SHP77 (cell line): ENCODE data around the gene NOL6.
"Not testable (repeated sequence)": the region's sequence is repeated elsewhere in the genome, so short reads cannot be mapped to it uniquely, and the experiment has no call there.

Experiments used
- DNase-seq, 2 experiments: peaks; one replicate each; lab custom pipeline; 2025; lab: John Stamatoyannopoulos, UW

The NOL6 gene, protein sequence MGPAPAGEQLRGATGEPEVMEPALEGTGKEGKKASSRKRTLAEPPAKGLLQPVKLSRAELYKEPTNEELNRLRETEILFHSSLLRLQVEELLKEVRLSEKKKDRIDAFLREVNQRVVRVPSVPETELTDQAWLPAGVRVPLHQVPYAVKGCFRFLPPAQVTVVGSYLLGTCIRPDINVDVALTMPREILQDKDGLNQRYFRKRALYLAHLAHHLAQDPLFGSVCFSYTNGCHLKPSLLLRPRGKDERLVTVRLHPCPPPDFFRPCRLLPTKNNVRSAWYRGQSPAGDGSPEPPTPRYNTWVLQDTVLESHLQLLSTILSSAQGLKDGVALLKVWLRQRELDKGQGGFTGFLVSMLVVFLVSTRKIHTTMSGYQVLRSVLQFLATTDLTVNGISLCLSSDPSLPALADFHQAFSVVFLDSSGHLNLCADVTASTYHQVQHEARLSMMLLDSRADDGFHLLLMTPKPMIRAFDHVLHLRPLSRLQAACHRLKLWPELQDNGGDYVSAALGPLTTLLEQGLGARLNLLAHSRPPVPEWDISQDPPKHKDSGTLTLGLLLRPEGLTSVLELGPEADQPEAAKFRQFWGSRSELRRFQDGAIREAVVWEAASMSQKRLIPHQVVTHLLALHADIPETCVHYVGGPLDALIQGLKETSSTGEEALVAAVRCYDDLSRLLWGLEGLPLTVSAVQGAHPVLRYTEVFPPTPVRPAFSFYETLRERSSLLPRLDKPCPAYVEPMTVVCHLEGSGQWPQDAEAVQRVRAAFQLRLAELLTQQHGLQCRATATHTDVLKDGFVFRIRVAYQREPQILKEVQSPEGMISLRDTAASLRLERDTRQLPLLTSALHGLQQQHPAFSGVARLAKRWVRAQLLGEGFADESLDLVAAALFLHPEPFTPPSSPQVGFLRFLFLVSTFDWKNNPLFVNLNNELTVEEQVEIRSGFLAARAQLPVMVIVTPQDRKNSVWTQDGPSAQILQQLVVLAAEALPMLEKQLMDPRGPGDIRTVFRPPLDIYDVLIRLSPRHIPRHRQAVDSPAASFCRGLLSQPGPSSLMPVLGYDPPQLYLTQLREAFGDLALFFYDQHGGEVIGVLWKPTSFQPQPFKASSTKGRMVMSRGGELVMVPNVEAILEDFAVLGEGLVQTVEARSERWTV

GRCh38 chr9:33473643-33474352 is at the start of gene NOL6:
TSS of gene NOL6 (minus strand) at chr9:33473924. CDS start at chr9:33473842, 82 bp downstream.
- DNase-seq, result peak; percentile 94 to 96

- not testable (repeated sequence) for DNase-seq
These were observed 48.1 kb upstream of the NOL6 start for GRCh38 chr9:33521861-33522260.

DNA sequence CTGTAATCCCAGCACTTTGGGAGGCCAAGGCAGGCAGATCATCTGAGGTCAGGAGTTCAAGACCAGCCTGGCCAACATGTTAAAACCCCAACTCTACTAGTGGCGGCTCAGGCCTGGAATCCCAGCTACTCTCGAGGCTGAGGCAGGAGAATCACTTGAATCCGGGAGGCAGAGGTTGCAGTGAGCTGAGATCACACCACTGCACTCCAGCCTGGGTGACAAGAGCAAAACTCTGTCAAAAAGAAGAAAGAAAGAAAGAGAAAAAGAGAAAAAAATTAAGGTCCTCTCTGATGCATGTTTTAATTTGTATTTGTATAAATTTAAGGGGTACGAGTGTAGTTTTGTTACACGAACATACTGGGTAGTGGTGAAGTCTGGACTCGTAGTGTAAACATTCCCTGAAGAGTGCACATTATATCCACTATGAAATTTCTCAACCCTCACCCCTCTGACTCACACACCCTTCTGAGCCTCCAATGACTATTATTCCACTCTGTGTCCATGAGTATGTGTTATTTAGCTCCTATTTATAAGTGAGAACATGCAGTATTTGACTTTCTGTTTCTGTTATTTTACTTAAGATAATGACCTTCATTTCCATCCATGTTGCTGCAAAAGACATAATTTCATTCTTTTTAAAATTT is 44.3 kb upstream of the NOL6 start:
- not testable (repeated sequence) for DNase-seq

- no peak for DNase-seq
These were observed 43.6 kb upstream of the NOL6 start for GRCh38 chr9:33517373-33517772.

DNA sequence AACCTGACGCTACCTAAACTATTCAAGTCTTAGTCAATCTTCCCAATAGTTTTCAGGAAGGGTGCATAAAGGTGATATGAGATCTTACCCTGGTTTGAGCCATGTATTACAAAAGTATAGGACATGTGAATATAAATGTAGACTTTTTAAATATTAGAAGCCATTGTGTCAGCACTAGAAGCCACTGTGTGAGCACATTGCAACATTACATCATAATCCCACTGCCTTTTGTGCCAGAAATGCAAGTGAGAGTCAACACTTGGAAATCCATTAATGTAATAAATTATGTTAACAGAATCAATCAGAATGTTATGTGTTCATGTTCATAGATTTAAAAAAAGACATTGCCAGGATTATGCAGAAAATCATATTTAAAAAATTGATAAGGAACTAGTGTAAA is 42.7 kb upstream of the NOL6 start:
- not testable (repeated sequence) for DNase-seq

DNA sequence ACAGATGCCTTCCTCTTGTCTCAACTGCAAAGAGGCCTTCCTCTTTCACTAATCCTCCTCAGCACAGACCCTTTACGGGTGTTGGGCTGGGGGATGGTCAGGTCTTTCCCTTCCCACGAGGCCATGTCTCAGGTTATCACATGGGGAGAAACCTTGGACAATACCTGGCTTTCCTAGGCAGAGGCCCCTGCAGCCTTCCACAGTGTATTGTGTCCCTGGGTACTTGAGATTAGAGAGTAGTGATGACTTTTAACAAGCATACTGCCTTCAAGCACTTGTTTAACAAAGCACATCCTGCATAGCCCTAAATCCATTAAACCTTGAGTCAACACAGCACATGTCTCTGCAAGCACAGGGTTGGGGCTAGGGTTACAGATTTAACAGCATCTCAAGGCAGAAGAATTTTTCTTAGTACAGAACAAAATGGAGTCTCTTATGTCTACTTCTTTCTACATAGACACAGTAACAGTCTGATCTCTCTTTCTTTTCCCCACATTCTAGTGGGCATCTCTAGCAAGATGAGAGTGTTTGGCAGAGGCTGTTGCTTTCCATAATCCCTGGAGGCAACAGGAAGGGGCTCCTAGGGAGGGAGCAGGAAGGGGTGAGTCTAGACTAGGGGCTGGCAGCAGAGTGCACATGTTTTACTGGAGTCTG is 41.7 kb upstream of the NOL6 start:
- DNase-seq, result not testable (repeated sequence)

- DNase-seq, result not testable (repeated sequence)
These were observed 38.8 kb upstream of the NOL6 start for GRCh38 chr9:33512535-33512934.

DNA sequence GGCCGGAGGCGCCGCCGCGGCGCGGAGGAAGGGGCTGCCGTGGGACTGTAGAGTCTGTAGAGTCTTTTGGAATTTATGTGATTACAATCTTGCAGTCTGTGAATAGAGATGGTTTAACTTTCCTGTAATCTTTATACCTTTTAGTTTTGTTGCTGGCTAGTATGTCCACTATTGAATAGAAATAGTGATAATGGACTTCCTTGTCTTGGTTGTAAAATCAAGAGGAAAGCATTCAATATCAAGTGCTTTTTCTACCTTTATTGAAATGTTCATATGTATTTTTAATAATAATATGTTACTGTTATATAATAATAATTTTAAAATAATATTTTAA is 37.4 kb upstream of the NOL6 start:
- not testable (repeated sequence) for DNase-seq

GRCh38 chr9:33510262-33511183 is 36.8 kb upstream of the NOL6 start:
- DNase-seq, result peak in 1 of 2 experiments; percentile 32

DNA sequence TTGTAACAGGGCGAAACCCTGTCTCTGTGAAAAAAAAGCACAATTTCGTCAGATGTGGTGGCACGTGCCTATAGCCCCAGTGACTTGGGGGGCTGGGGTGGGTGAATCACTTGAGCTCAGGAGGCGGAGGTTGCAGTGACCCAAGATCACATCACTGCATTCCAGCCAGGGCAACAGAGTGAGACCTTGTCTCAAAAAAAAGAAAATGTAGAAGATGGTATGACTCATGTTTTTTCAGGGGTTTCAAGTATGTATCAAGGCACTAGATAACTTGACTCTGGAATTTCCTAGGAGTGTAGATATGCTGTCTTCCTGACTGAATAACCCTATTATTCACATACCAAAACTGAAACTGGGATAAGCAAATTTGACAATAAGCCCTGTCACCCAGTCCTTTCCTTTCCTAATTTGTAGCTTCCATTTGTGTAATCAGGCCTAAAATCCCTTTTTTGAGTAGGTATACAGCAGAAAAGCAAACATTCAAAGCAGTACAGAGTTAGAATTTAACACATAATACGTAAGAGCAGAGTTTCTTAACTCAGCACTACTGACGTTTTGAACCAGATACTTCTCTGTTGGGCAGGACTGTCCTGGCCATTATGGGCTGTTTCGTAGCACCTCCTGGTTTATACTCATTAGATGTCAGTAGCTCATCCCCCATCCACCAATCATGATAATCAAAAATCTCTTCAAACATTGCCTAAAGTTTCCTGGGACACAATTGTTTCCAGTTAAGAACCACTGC is 33.1 kb upstream of the NOL6 start:
- DNase-seq, result no peak

GRCh38 chr9:33498387-33498786 is 24.7 kb upstream of the NOL6 start:
- DNase-seq, result no peak

- not testable (repeated sequence) for DNase-seq
These were observed 20.1 kb upstream of the NOL6 start for GRCh38 chr9:33493819-33494218.

DNA sequence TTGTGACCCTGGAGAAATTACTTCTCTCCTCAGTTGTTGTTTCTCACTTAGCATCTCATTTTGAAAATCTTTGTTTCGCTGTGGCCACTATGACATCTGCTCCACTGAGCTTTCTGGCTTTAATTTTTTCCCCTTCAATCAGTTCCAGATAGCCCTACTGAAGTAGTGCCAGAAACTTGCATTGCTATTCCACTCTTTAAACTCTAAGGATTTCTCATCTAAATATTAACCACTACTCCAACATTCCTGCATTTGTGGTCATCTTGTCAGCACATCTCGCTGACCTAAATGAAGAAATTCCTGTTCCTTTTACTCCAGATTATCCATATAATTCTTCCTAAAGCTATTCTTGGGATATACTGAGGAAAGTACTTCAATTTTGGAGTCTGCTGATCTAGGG is 15.3 kb upstream of the NOL6 start:
- DNase-seq, result no peak

GRCh38 chr9:33485312-33485711 is 11.6 kb upstream of the NOL6 start:
- not testable (repeated sequence) for DNase-seq

- no peak for DNase-seq
These were observed 7.3 kb upstream of the NOL6 start for GRCh38 chr9:33480976-33481375.

GRCh38 chr9:33480106-33480505 is 6.4 kb upstream of the NOL6 start:
- no peak for DNase-seq

DNA sequence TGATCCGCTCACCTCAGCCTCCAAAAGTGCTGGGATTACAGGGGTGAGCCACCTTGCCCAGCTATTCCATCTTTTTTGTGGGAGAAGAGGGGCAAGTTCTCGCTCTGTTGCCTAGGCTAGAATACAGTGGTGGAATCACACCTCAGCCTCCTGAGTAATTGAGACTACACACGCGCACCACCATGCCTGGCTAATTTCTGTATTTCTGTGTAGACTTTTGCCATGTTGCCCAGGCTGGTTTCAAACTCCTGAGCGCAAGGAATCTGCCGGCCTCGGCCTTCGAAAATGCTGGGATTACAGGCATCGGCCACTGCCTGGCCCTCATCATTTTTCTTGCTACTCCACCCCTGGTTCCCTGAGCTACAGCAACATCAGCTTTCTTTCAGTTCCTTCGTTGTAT is 2.8 kb upstream of the NOL6 start:
- no peak for DNase-seq

GRCh38 chr9:33475357-33475756 is 1.6 kb upstream of the NOL6 start:
- DNase-seq, result no peak
